Activated CD4-positive, alpha-beta T cell treated with anti-CD3 and anti-CD28 coated beads, Interleukin-2, amount 50 U/mL, for 4 hours (primary cell): ENCODE data around the gene ZNF892.
"Not testable (repeated sequence)": the region's sequence is repeated elsewhere in the genome, so short reads cannot be mapped to it uniquely, and the experiment has no call there.

Experiments used
- DNase-seq, 2 experiments: peaks; one replicate each; pipeline ENCODE4 v3.0.0-alpha.2; 2020

Gene ZNF892

GRCh38 chr2:95231723-95232122 is 24.4 kb downstream of the ZNF892 start:
- DNase-seq, result no peak

- DNase-seq, result no peak
Observed at GRCh38 chr2:95232232-95232631, 24.9 kb downstream of the ZNF892 start.

- no peak for DNase-seq
Observed at GRCh38 chr2:95234286-95234785, 27.0 kb downstream of the ZNF892 start.

- no peak for DNase-seq
Observed at GRCh38 chr2:95234816-95235215, 27.5 kb downstream of the ZNF892 start.

- DNase-seq, result no peak
Observed at GRCh38 chr2:95238131-95238530, 30.8 kb downstream of the ZNF892 start.

DNA sequence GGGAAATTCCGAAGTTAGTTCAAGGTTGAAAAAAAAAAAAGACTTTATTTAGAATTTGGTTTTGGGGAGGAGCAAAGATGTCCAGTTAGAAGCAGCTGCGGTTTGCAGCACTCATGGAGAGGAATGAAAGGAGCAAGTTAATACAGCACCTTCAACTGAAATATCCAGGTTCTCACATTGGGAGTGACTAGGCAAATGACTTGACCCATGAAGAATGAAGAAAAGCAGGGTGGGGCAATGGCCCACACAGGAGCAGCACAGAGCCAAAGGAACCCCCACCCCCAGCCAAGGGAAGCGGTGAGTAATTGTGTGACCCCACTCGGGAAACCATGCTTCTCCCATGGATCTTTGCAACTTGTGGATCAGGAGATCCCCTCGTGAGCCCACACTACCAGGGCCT is 32.8 kb downstream of the ZNF892 start:
- no peak for DNase-seq

DNA sequence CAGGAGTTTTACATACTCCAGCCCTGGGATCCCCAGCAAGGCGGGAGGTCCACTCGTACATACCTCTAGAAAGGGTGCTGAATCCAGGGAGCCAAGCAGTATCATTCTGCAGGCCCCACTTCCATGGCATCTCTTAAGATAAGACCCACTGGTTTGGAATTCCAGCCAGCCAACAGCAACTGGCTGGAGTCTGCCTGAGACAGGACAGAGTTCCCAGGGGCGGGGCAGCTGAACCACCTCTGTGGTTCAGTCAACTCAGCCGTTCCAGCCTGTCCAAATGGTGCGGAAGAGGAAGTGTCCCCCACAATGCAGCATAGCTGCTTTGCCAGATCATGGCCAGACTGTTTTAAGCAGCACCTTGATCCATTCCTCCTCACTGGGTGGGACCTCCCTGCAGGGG is 33.2 kb downstream of the ZNF892 start:
- DNase-seq, result no peak

DNA sequence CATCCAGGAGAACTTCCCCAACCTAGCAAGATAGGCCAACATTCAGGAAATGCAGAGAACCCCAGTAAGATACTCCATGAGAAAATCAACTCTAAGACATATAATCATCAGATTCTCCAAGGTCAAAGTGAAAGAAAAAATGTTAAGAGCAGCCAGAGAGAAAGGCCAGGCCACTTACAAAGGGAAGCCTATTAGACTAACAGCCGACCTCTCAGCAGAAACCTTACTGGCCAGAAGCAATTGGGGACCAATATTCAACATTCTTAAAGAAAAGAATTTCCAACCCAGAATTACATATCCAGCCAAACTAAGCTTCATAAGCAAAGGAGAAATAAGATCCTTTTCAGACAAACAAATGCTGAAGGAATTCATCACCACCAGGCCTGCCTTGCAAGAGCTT is 34.8 kb downstream of the ZNF892 start:
- not testable (repeated sequence) for DNase-seq
